ENCODE results near the gene NFATC2.

NFATC2 gene

GRCh38 chr20:51409192-51409880, 133.2 kb downstream of the NFATC2 start:
- no peak for DNase-seq

- DNase-seq: no peak
Measured at GRCh38 chr20:51404297-51405060, 138.0 kb downstream of the NFATC2 start.

- no peak for DNase-seq
Measured at GRCh38 chr20:51403466-51404220, 138.9 kb downstream of the NFATC2 start.

- no peak for DNase-seq
Measured at GRCh38 chr20:51402201-51402600, 140.3 kb downstream of the NFATC2 start.

GRCh38 chr20:51401496-51401895, 141.0 kb downstream of the NFATC2 start:
- DNase-seq: no peak

- no peak for DNase-seq
Measured at GRCh38 chr20:51400051-51400926, 142.2 kb downstream of the NFATC2 start.

- DNase-seq: no peak
Measured at GRCh38 chr20:51399006-51399890, 143.3 kb downstream of the NFATC2 start.

GRCh38 chr20:51398552-51398951, 144.0 kb downstream of the NFATC2 start:
- no peak for DNase-seq

- no peak for DNase-seq
Measured at GRCh38 chr20:51398083-51398482, 144.4 kb downstream of the NFATC2 start.

GRCh38 chr20:51397137-51397536, 145.4 kb downstream of the NFATC2 start:
- DNase-seq: no peak

GRCh38 chr20:51396365-51396909, 146.1 kb downstream of the NFATC2 start:
- DNase-seq: no peak

GRCh38 chr20:51394706-51395105, 147.8 kb downstream of the NFATC2 start:
- DNase-seq: no peak

- DNase-seq: no peak
Measured at GRCh38 chr20:51393571-51393970, 148.9 kb downstream of the NFATC2 start.

GRCh38 chr20:51392614-51393186, 149.8 kb downstream of the NFATC2 start:
- DNase-seq: no peak

GRCh38 chr20:51391926-51392325, 150.6 kb downstream of the NFATC2 start:
- DNase-seq: no peak

GRCh38 chr20:51389543-51390264, 152.8 kb downstream of the NFATC2 start:
- peak; percentile 17 for DNase-seq

GRCh38 chr20:51388756-51389542, 153.6 kb downstream of the NFATC2 start:
- DNase-seq: no peak

GRCh38 chr20:51388227-51388626, 154.3 kb downstream of the NFATC2 start:
- no peak for DNase-seq

- DNase-seq: no peak
Measured at GRCh38 chr20:51387125-51387875, 155.2 kb downstream of the NFATC2 start.
